H9 (cell line): ENCODE data around the gene AURKB. TPM values are rescaled to one million over a fixed set of nuclear protein-coding genes. Genes with fewer than 3 reads are reported as not detected.

Experiments
- DNase-seq: peaks from one replicate; pipeline ENCODE4 v3.0.0-alpha.2; 2017
- H2AFZ ChIP-seq: one replicate; pipeline ENCODE4 v1.6.1; 2013; ENCODE audit warnings: mild to moderate bottlenecking, low read length, control low read depth, moderate library complexity
- H2AK5ac ChIP-seq: 2 replicates; pipeline ENCODE4 v1.6.1; 2013; ENCODE audit warnings: low read length, control low read depth, mixed read lengths; ENCODE audit not compliant: insufficient read length
- H2BK120ac ChIP-seq: one replicate; pipeline ENCODE4 v1.6.1; 2013; ENCODE audit warnings: low read depth, mild to moderate bottlenecking, low read length, control low read depth, inconsistent platforms; ENCODE audit not compliant: poor library complexity, severe bottlenecking
- H2BK12ac ChIP-seq: 2 replicates; pipeline ENCODE4 v1.6.1; 2013; ENCODE audit warnings: low read length, control low read depth, mixed read lengths, low read depth; ENCODE audit not compliant: insufficient read length
- H2BK15ac ChIP-seq: 2 replicates; pipeline ENCODE4 v1.6.1; 2013; ENCODE audit warnings: low read depth, low read length, control low read depth
- H2BK20ac ChIP-seq: one replicate; pipeline ENCODE4 v1.6.1; 2013; ENCODE audit warnings: low read depth, mild to moderate bottlenecking, low read length, control low read depth, inconsistent platforms; ENCODE audit not compliant: poor library complexity, severe bottlenecking
- H2BK5ac ChIP-seq: 2 replicates; pipeline ENCODE4 v1.6.1; 2013; ENCODE audit warnings: low read length, control low read depth, mixed read lengths; ENCODE audit not compliant: insufficient read length
- H3K14ac ChIP-seq: 2 replicates; pipeline ENCODE4 v1.6.1; 2013; ENCODE audit warnings: low read length, control low read depth; ENCODE audit not compliant: insufficient read depth
- H3K18ac ChIP-seq: 2 replicates; pipeline ENCODE4 v1.6.1; 2013; ENCODE audit warnings: low read depth, mild to moderate bottlenecking, mixed read lengths, low read length, control low read depth; ENCODE audit not compliant: insufficient read length
- H3K23ac ChIP-seq: 2 replicates; pipeline ENCODE4 v1.6.1; 2013; ENCODE audit warnings: low read length, control low read depth, mixed read lengths, low read depth; ENCODE audit not compliant: insufficient read length
- H3K23me2 ChIP-seq: 2 replicates; pipeline ENCODE4 v1.6.1; 2013; ENCODE audit warnings: low read depth, mild to moderate bottlenecking, mixed read lengths, low read length, control low read depth; ENCODE audit not compliant: insufficient read length, poor library complexity, severe bottlenecking
- H3K27ac ChIP-seq: 2 replicates; pipeline ENCODE4 v1.5.1; 2013; ENCODE audit warnings: low read length, control low read depth, mixed read lengths, low read depth; ENCODE audit not compliant: insufficient read length
- H3K27me3 ChIP-seq: 2 replicates; pipeline ENCODE4 v1.6.1; 2013; ENCODE audit warnings: low read length, control low read depth, inconsistent platforms; ENCODE audit not compliant: insufficient read depth
- H3K4ac ChIP-seq: 2 replicates; pipeline ENCODE4 v1.6.1; 2013; ENCODE audit warnings: low read depth, mild to moderate bottlenecking, control low read depth, inconsistent platforms, low read length, moderate library complexity
- H3K4me1 ChIP-seq: 2 replicates; pipeline ENCODE4 v1.6.1; 2013; ENCODE audit warnings: low read length, control low read depth, inconsistent platforms; ENCODE audit not compliant: insufficient read depth
- H3K4me2 ChIP-seq: 2 replicates; pipeline ENCODE4 v1.6.1; 2013; ENCODE audit warnings: low read length, control low read depth, mixed read lengths; ENCODE audit not compliant: insufficient read length, insufficient read depth
- H3K56ac ChIP-seq: 2 replicates; pipeline ENCODE4 v1.6.1; 2013; ENCODE audit warnings: low read depth, mild to moderate bottlenecking, mixed read lengths, low read length, control low read depth; ENCODE audit not compliant: insufficient read length
- H3K79me1 ChIP-seq: 2 replicates; pipeline ENCODE4 v1.6.1; 2013; ENCODE audit warnings: low read depth, mild to moderate bottlenecking, moderate library complexity, low read length, control low read depth, inconsistent platforms; ENCODE audit not compliant: insufficient read depth, poor library complexity, severe bottlenecking
- H3K79me2 ChIP-seq: 2 replicates; pipeline ENCODE4 v1.6.1; 2013; ENCODE audit warnings: low read length, control low read depth, inconsistent platforms; ENCODE audit not compliant: insufficient read depth
- H3K9ac ChIP-seq: 2 replicates; pipeline ENCODE4 v1.6.1; 2013; ENCODE audit warnings: low read length, control low read depth, mixed read lengths; ENCODE audit not compliant: insufficient read length; ENCODE audit errors: extremely low read depth
- H3K9me3 ChIP-seq: one replicate; pipeline ENCODE4 v1.6.1; 2013; ENCODE audit warnings: low read depth, low read length, inconsistent platforms; ENCODE audit not compliant: control insufficient read depth
- H3T11ph ChIP-seq: one replicate; pipeline ENCODE4 v1.6.1; 2013; ENCODE audit warnings: mild to moderate bottlenecking, low read length, control low read depth, inconsistent platforms
- H4K20me1 ChIP-seq: one replicate; pipeline ENCODE4 v1.6.1; 2013; ENCODE audit not compliant: control insufficient read depth, insufficient read length, insufficient read depth
- H4K5ac ChIP-seq: 2 replicates; pipeline ENCODE4 v1.6.1; 2013; ENCODE audit warnings: low read depth, mild to moderate bottlenecking, mixed read lengths, low read length, control low read depth; ENCODE audit not compliant: insufficient read length
- H4K8ac ChIP-seq: replicated peaks from 2 replicates; pipeline ENCODE4 v1.6.1; 2013; ENCODE audit warnings: low read length, control low read depth, mixed read lengths, low read depth; ENCODE audit not compliant: insufficient read length
- H4K91ac ChIP-seq: 2 replicates; pipeline ENCODE4 v1.6.1; 2013; ENCODE audit warnings: low read depth, mild to moderate bottlenecking, moderate library complexity, mixed read lengths, low read length, control low read depth; ENCODE audit not compliant: insufficient read length
- H3K27ac Mint-ChIP-seq, 3 experiments: 2 replicates in 2 of 3; 3 replicates in 1 of 3; pipeline ENCODE4 v1.8.0; 2020 to 2021; ENCODE audit warnings: mixed read lengths in 3 of 3, mild to moderate bottlenecking in 1 of 3, moderate library complexity in 1 of 3
- H3K27me3 Mint-ChIP-seq: 2 replicates; pipeline ENCODE4 v1.8.0; 2021; ENCODE audit warnings: low read depth, mild to moderate bottlenecking, moderate library complexity, mixed read lengths
- H3K36me3 Mint-ChIP-seq, 3 experiments: 2 replicates in 2 of 3; 3 replicates in 1 of 3; pipeline ENCODE4 v1.8.0; 2020 to 2021; ENCODE audit warnings: low read depth in 3 of 3, mixed read lengths in 3 of 3; ENCODE audit not compliant: insufficient read depth in 1 of 3
- H3K4me1 Mint-ChIP-seq, 2 experiments: 2 replicates each; pipeline ENCODE4 v1.8.0; 2020; ENCODE audit warnings: mixed read lengths in 2 of 2
- H3K4me3 Mint-ChIP-seq, 2 experiments: 2 replicates in 1 of 2; 3 replicates in 1 of 2; pipeline ENCODE4 v1.8.0; 2020 to 2021; ENCODE audit warnings: mild to moderate bottlenecking in 2 of 2, mixed read lengths in 2 of 2, moderate library complexity in 1 of 2
- H3K9me3 Mint-ChIP-seq, 2 experiments: 2 replicates in 1 of 2; 3 replicates in 1 of 2; pipeline ENCODE4 v1.8.0; 2020; ENCODE audit warnings: mild to moderate bottlenecking in 2 of 2, mixed read lengths in 2 of 2, moderate library complexity in 1 of 2
- WGBS: extraction: QIAGEN DNeasy Blood & Tissue Kit; methylation state at CpG from one replicate; pipeline ENCODE4 v1.1.7; 2013; ENCODE audit warnings: missing lambda C conversion rate, low lambda C conversion rate, mixed read lengths; ENCODE audit not compliant: insufficient read length; ENCODE audit errors: extremely low coverage; 5-methylcytosine and 5-hydroxymethylcytosine counted together
- total RNA-seq: library from RNA; stranded (reverse); gene quantifications from 2 replicates; pipeline ENCODE4 v1.2.1, GENCODE V29; 2021
- TF ChIP-seq, protein P1 (sequence below): fragments of 200-600 bp; sonication (generic); conservative IDR thresholded peaks from 3 replicates; pipeline ENCODE4 v1.8.0; 2021; ENCODE audit warnings: antibody characterized with exemption, mild to moderate bottlenecking

Gene AURKB
- total RNA-seq, 1 experiment from 2014 or later = 171 TPM

DNA sequence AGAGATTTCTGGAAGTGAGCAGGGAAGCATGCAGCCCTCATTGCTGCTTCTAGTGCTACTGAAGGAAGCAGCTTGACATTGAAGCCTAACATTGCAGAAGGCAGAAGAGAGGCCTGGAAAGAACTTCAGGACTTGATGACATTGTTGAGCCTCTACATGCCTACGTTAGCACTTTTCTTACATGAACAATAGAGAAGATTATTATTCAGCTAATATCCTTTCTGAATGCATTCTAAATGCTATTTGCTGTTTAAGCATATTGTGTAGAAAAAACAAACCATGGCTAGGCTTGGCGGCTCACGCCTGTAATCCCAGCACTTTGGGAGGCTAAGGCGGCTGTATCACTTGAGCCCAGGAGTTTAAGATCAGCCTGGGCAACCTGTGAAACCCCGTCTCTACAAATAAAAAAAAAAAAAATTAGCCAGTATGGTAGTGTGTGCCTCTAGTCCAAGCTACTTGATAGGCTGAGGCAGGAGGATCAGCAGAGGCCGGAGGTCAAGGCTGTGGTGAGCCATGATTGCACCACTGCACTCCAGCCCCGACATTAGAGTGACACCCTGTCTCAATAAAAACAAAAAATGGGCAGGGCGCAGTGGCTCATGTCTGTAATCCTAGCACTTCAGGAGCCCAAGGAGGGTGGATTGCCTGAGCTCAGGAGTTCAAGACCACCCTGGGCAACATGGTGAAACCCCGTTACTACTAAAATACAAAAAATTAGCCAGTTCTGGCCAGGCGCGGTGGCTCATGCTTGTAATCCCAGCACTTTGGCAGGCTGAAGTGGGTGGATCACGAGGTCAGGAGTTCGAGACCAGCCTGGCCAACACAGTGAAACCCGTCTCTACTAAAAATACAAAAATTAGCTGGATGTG is 2.2 kb upstream of the AURKB start:
- H3T11ph ChIP-seq = no peak overlapping the region
- H3K23me2 ChIP-seq = peaks cover 4% of the 10 kb centered on the region
- peaks cover 4% of the 10 kb centered on the region; the same call in 1 of the 2 replicates for H3K79me2 ChIP-seq
- no peak overlapping the region for H4K91ac ChIP-seq
- H2BK20ac ChIP-seq = no peak overlapping the region
- peaks cover 3% of the 10 kb centered on the region for H3K79me1 ChIP-seq
- Mint-ChIP-seq H3K4me3 (no peak overlapping the region), H3K36me3 (peaks cover 2 to 6% (median 6%) of the 10 kb centered on the region in 3 experiments; a peak in 4 of 7 replicates), H3K9me3 (no peaks in the 10 kb centered on the region), H3K27ac (no peak overlapping the region), H3K27me3 (peaks cover 2% of the 10 kb centered on the region; the same call in 1 of the 2 replicates), H3K4me1 (peaks cover 10 to 15% of the 10 kb centered on the region in 2 experiments)
- no peak overlapping the region for H4K5ac ChIP-seq
- H3K23ac ChIP-seq = no peak overlapping the region
- no peak overlapping the region for H2AK5ac ChIP-seq
- no peak overlapping the region for H2BK5ac ChIP-seq
- H3K4me2 ChIP-seq = no peak overlapping the region
- H3K18ac ChIP-seq = no peak overlapping the region
- no peak overlapping the region for H3K9ac ChIP-seq
- no peak overlapping the region for H3K27ac ChIP-seq
- H4K20me1 ChIP-seq = no peaks in the 10 kb centered on the region
- no peak overlapping the region for H2BK120ac ChIP-seq
- no peak overlapping the region for H3K4ac ChIP-seq
- TF ChIP-seq, protein P1, sequence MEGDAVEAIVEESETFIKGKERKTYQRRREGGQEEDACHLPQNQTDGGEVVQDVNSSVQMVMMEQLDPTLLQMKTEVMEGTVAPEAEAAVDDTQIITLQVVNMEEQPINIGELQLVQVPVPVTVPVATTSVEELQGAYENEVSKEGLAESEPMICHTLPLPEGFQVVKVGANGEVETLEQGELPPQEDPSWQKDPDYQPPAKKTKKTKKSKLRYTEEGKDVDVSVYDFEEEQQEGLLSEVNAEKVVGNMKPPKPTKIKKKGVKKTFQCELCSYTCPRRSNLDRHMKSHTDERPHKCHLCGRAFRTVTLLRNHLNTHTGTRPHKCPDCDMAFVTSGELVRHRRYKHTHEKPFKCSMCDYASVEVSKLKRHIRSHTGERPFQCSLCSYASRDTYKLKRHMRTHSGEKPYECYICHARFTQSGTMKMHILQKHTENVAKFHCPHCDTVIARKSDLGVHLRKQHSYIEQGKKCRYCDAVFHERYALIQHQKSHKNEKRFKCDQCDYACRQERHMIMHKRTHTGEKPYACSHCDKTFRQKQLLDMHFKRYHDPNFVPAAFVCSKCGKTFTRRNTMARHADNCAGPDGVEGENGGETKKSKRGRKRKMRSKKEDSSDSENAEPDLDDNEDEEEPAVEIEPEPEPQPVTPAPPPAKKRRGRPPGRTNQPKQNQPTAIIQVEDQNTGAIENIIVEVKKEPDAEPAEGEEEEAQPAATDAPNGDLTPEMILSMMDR = no peak
- no peak for DNase-seq
- no peaks in the 10 kb centered on the region for H3K9me3 ChIP-seq
- no peak overlapping the region for H3K14ac ChIP-seq
- H2BK12ac ChIP-seq = no peak overlapping the region
- H3K56ac ChIP-seq = no peak overlapping the region
- no peak overlapping the region for H2BK15ac ChIP-seq
- no peaks in the 10 kb centered on the region for H3K4me1 ChIP-seq
- WGBS = no CpG with 5 or more reads among the region's 14 CpGs
- no peak overlapping the region for H4K8ac ChIP-seq
- H2AFZ ChIP-seq = no peak overlapping the region
- no peaks in the 10 kb centered on the region for H3K27me3 ChIP-seq
